ENCODE data around the gene RBM47.
"Not testable (repeated sequence)": the region's sequence is repeated elsewhere in the genome, so short reads cannot be mapped to it uniquely, and the experiment has no call there.

The RBM47 gene

DNA sequence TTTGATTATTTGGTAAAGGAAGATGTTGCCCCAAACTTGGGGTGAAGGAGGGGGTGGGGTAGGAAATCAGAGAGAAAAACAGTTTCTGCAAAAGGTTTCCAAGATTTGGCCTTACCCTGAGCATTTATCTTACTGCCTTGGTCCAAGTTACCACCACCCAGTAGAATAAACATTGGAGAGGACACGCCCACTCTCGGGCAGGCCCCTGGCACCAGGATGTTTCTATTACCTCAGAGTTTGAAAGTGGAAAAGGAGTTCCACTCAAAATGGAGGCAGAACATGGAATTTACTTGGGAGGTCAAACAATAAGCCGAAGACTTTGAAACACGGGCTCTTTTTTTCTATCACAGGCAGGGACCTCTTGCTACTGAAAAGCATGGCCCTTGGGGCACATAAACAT lies 180.8 kb downstream of the RBM47 start:
- TF ChIP-seq, protein P1, sequence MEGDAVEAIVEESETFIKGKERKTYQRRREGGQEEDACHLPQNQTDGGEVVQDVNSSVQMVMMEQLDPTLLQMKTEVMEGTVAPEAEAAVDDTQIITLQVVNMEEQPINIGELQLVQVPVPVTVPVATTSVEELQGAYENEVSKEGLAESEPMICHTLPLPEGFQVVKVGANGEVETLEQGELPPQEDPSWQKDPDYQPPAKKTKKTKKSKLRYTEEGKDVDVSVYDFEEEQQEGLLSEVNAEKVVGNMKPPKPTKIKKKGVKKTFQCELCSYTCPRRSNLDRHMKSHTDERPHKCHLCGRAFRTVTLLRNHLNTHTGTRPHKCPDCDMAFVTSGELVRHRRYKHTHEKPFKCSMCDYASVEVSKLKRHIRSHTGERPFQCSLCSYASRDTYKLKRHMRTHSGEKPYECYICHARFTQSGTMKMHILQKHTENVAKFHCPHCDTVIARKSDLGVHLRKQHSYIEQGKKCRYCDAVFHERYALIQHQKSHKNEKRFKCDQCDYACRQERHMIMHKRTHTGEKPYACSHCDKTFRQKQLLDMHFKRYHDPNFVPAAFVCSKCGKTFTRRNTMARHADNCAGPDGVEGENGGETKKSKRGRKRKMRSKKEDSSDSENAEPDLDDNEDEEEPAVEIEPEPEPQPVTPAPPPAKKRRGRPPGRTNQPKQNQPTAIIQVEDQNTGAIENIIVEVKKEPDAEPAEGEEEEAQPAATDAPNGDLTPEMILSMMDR (IDR thresholded peaks at IDR 0.05; ENCODE audit: control insufficient read depth, insufficient read depth, low read depth, low read length, missing control alignments), result no peak
- no peak for DNase-seq (ENCODE audit: low read depth)
- H3K4me3 ChIP-seq (ENCODE audit: control insufficient read depth, low read depth, low read length), result no peak overlapping the region

DNA sequence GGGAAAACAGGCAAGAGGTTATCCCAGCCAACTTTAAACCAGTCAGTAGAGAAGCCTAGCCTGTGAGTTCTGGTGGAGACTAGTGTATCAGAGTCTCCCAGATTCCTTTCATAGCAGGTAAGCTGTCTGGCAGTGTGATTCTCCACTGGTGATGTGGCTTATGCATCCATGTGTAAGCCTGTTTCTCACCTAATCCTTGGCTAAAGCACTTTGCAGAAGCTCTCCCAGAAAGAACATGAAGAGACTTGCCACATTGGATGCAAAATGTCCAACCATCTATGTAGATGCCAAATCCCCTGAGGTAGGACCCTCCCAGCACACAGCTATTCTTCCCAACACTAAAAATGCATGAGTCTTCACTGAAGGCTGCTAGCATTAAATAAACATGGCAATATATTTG lies 182.8 kb downstream of the RBM47 start:
- no peak overlapping the region for H3K4me3 ChIP-seq (ENCODE audit: control insufficient read depth, low read depth, low read length)
- TF ChIP-seq, protein P1 (IDR thresholded peaks at IDR 0.05; ENCODE audit: control insufficient read depth, insufficient read depth, low read depth, low read length, missing control alignments), result no peak
- DNase-seq (ENCODE audit: low read depth), result no peak

DNA sequence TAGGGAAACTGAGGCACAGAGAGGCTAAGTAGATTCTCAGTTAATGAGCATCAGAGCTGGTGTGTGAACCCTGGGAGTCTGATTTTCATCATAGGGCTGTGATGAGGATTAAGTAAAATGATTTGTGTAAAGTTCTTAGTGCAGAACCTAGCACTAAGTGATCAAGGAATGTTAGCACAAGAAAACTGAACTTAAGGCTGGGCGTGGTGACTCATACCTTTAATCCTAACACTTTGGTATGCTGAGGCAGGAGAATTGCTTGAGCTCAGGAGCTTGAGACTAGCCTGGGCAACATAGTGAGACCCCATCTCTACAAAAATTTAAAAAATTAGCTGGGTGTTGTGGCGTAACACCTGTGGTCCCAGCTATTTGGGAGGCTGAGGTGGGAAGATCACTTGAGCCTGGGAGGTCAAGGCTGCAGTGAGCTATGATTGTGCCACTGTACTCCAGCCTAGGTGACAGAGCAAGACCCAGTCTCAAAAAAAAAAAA lies 183.4 kb downstream of the RBM47 start:
- DNase-seq (ENCODE audit: low read depth), result not testable (repeated sequence)

DNA sequence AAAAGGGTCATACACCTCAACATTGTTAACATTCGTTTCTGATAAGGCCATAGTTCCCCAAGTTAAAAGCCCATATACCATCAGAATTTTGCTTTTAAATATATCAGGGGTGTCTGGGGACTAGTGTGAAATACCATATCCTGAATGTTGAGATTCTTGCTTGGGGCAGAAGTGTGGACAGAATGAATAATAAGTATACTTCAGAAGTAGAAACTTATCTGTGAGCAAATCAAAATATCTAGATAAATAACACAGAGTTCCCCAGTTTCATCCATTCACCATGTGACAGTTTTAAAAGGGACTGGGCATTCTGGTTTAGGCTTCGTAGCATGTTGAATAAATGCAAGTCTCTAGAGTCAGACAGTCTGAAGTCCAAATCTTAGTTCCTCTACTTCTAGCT lies 184.0 kb downstream of the RBM47 start:
- DNase-seq (ENCODE audit: low read depth), result no peak
- H3K4me3 ChIP-seq (ENCODE audit: control insufficient read depth, low read depth, low read length), result no peak overlapping the region
- TF ChIP-seq, protein P1 (IDR thresholded peaks at IDR 0.05; ENCODE audit: control insufficient read depth, insufficient read depth, low read depth, low read length, missing control alignments), result no peak

More for the DNA sequence above, 183.4 kb downstream of the RBM47 start:
- not testable (repeated sequence) for H3K4me3 ChIP-seq (ENCODE audit: control insufficient read depth, low read depth, low read length)

DNA sequence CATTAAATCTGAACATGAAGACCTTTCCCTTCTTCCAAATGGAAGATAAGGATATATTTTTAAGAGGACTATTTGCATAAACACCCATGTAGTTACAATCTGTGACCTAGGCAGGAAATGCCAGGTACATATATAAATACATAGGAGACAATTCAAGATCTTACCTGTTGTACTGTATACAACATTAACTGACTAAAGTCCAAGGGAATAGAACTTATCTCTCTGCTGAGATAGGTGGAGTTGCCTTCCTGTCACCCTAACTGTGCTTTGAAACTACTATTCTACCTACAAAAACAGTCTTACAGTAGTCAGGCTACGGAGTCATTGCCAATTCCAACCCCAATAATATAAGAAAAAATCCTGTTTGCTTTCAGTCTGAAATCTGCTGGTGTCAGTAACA lies 188.2 kb downstream of the RBM47 start:
- no peak overlapping the region for H3K4me3 ChIP-seq (ENCODE audit: control insufficient read depth, low read depth, low read length)
- TF ChIP-seq, protein P1 (IDR thresholded peaks at IDR 0.05; ENCODE audit: control insufficient read depth, insufficient read depth, low read depth, low read length, missing control alignments), result no peak
- no peak for DNase-seq (ENCODE audit: low read depth)

DNA sequence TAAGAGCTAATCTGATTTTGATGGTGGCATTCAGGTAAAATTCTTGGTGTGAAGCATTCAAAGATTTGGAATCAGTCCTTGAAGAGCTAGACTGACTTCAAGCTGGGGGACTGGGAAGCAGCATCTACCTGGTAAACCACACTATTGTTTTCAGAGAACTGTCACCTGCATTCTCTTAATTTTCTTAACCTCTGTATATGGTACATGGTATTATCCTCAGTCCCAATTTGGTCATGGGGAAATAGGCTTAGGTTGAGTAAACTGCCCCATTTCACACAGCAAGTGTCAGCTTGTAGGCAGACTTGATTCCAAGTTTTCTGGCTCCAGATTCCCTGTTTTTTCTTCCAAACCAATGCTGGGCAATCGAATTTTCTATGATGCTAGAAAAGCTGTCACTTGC lies 190.1 kb downstream of the RBM47 start:
- no peak for DNase-seq (ENCODE audit: low read depth)
- H3K4me3 ChIP-seq (ENCODE audit: control insufficient read depth, low read depth, low read length), result no peak overlapping the region
- TF ChIP-seq, protein P1 (IDR thresholded peaks at IDR 0.05; ENCODE audit: control insufficient read depth, insufficient read depth, low read depth, low read length, missing control alignments), result no peak

DNA sequence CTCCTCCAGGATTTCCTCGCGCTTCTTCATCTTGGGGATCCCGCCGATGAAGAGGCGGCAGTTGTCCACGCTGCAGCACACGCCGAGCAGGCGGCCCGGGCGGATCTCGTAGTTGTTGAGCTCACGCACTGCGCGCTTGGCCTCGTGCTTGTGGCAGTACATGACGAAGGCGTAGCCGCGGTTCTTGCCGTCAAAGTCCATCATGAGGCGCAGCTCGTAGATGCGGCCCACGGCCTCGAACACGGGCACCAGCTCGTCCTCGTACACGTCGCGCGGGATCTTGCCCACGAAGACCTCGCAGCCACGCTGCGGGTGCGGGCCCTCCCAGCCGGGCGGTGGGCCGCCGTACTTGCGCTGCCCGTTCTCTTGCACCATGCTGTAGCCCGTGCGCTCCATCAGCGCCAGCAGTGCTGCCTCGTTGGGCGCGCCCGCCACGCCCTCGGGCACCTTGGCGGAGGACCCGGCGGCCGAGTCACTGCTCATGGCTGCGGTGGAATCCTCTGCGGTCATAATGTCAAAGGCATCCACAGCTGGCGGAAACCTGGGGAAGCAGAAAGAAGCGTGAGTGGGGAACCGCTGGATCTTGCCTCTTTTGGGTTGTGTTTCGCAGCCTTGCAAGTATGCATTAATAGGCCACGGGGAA lies 191.2 kb downstream of the RBM47 start:
- TF ChIP-seq, protein P1 (IDR thresholded peaks at IDR 0.05; ENCODE audit: control insufficient read depth, insufficient read depth, low read depth, low read length, missing control alignments), result no peak
- DNase-seq (ENCODE audit: low read depth), result no peak
- no peak overlapping the region for H3K4me3 ChIP-seq (ENCODE audit: control insufficient read depth, low read depth, low read length)
